GM21447 (cell line): ENCODE data around the gene TBC1D8B.
"Not testable (repeated sequence)": the region's sequence is repeated elsewhere in the genome, so short reads cannot be mapped to it uniquely, and the experiment has no call there.

Experiments used
- ATAC-seq: cut with Tn5 transposase; IDR thresholded peaks from one replicate; pipeline ENCODE4 v1.9.1; 2021; ENCODE audit not compliant: unreplicated experiment

Gene TBC1D8B

DNA sequence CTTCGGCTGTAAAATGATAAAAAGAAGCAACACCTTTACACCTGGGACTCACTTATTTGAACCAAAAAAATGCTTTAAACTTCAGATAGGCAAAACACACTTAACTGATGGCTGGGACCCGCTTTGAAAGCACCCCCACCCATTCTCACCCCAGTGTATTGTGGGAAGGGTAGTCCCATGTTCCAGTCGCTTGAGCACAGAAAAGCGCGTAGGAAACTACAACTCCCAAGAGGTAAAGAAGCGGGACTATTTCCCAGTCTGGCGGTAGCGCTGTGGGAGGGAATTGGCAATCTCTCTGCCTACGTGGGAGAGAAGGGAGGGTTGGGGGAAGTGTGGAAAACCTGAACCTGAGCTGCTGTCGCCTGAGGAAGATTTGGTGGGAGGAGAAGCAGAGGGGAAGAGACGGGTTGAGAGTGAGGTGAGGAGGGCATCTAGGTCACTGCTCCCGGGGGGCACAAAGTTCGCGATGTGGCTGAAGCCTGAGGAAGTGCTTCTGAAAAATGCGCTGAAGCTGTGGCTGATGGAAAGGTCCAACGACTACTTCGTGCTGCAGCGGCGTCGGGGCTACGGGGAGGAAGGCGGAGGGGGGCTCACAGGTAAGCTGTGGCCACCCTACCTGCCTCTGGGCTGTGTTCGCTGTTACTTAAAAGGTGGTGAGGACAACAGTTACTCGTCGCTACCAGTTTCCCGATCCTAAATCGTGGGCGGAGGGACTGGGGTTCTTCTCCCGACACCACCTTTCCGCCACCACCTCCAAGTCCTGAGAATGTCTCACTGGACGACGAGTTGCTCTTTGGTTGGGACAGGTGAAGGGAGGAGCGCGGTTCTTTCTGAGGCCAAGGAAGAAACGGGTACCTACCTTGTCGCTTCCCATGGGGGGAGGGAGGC, at the start of gene TBC1D8B:
Gene TBC1D8B (plus strand): TSS at position 286 of the 888 bp plus-strand sequence. CDS start 181 bp downstream, at position 467.
- ATAC-seq = peak; percentile 98

GRCh38 chrX:106769288-106769687, 33.2 kb upstream of the TBC1D8B start:
- not testable (repeated sequence) for ATAC-seq

DNA sequence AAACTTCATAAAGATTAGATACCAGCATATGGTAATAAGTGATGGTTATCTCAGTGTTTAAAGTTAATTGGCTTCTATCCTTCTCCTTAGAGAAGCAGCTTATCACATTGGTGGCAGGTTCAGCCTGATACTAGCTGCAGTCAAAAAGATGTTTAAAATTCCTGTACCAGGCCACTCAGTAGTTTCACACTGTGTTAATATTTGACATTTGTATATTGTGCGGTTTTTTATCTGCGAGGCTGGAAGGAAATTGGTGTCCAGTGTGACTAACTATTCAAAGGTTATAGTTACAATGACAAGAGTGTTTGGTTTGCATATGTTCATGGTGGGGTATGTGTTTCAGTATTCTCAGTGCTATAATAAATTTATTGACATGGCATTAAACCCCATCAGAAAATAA, 27.5 kb upstream of the TBC1D8B start:
- ATAC-seq = no peak

GRCh38 chrX:106780264-106780663, 22.2 kb upstream of the TBC1D8B start:
- ATAC-seq = no peak

DNA sequence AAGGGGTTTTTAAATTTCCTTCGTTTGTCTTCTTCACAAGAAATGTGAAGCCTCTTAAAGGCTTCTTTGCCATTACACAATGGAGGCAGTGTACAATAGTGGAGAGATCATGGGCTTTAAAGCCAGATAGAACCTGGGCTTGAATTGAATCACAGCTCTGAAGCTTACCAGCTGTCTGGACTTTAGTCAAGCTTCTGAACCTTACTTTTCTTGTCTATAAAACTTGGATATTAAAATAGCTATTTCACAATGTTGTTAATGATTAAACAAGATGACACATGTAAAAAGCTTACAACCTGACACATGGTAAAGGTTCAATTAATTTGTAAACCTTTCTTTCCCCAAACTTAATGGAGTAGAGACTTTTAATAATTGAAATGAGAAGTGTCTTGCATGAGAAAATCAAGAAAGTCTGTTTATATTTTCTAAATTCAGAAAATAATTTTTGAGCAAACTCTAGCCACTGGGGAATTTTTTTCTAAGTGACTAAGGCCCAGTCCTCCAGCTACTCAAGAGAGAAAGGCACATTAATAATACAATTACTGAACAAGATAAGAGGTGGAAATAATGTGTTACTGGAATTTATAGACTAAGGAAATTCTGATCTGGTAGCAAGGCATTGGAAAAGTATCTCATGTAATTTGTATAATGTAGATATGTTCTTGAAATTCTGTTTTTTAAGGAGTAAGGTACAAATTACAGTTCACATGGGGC, 21.7 kb upstream of the TBC1D8B start:
- ATAC-seq = no peak

- ATAC-seq = no peak
Observed at GRCh38 chrX:106783716-106784115, 18.8 kb upstream of the TBC1D8B start.

DNA sequence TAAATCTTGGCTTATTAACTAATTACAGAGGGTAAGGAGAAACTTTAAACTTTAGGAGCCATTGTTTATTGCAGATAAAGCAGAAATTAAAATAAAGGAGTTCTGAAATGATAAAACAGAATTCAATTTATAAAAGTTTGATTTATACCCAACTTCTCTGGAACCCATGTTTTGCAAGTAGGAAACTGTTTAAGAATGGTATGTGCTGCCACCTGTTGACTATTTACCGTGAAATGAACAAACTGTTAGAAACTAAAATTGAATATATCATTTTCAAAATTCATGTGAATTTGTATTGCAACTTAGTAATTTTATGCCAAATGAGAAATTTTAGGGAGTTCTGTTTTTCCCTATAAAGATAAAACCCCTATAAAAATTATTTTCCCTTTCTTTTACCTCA, 11.0 kb upstream of the TBC1D8B start:
- no peak for ATAC-seq

DNA sequence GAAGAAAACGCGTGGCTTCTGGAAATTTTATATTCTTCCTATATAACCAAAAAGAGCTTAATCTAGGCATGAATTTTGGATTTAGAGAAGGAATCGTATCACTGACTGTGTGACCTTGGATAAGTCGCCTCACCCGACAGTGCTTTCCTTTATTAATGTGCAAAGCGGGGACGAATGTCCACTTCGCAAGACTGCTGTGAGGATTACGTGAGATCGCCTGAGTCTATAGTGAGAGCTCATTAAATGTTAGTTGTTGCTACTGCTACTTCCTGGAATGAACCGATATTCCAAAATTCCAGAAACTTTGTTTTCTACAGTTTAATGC, 448 bp upstream of the TBC1D8B start:
- ATAC-seq = peak; percentile 35

DNA sequence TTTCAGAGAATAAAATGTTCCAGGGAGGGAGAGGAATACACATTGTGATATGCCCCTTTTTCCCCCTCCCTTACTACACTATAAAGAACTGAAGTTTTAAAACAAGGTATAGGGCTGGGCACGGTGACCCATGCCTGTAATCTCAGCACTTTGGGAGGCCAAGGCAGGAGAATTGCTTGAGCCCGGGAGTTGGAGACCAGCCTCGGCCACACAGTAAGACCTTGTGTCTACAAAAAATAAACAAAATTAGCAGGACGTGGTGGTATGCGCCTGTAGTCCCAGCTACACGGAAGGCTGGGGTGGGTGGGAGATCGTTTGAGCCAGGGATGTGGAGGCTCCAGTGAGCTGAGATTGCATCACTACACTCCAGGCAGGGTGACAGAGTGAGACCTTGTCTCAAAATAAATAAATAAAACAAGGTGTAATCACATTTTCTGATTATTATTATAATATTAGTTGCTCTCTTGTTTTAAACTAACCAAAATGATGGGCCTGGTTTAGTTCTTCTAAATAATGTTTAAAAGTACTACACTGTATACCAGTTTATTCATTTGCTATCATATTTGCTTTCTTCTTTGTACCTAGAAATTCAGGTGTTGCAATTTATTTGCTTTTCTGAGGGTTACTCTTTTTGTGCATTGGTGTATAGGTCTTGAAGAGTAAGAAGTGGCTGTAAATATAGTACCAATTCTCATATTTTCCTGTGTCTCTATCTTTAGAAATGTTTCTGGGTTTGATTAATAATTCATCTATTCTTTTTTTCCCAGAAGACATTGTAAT, 8.8 kb downstream of the TBC1D8B start:
- no peak for ATAC-seq

DNA sequence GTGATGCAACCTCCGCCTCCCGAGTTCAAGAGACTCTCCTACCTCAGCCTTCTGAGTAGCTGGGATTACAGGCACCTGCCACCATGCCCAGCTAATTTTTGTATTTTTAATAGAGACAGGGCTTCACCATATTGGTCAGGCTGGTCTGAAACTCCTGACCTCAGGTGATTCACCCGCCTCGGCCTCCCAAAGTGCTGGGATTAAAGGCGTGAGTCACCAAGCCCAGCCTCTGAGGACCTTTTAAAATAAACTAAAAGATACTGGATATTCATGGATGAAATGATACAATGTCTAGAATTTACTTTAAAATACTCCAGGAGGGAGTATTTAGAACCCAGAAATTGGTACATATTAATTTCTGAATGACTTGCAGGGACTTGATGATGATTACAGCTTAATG, 10.5 kb downstream of the TBC1D8B start:
- ATAC-seq = not testable (repeated sequence)

DNA sequence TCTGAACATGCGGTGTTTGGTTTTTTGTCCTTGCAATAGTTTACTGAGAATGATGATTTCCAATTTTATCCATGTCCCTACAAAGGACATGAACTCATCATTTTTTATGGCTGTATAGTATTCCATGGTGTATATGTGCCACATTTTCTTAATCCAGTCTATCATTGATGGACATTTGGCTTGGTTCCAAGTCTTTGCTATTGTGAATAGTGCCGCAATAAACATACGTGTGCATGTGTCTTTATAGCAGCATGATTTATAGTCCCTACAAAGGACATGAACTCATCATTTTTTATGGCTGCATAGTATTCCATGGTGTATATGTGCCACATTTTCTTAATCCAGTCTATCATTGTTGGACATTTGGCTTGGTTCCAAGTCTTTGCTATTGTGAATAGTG, 11.6 kb downstream of the TBC1D8B start:
- ATAC-seq = not testable (repeated sequence)

- no peak for ATAC-seq
Observed at GRCh38 chrX:106862972-106863688, 60.7 kb downstream of the TBC1D8B start.

- ATAC-seq = no peak
Observed at GRCh38 chrX:106863697-106864096, 61.2 kb downstream of the TBC1D8B start.

DNA sequence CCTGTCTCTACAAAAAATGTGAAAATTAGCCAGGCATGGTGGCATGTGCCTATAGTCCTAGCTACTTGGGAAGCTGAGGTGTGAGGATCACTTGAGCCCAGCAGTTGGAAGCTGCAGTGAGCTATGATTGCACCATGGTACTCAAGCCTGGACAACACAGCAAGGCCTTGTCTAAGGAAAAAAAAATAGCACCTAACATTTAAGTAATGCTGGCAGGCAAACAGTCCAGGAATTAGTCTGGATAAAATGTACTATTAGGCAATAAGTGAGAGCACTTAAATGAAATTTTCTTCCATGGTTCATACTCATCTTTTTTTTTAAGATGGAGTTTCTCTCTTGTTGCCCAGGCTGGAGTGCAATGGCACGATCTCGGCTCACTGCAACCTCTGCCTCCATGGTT, 70.3 kb downstream of the TBC1D8B start:
- ATAC-seq = not testable (repeated sequence)

- ATAC-seq = no peak
Observed at GRCh38 chrX:106874075-106874474, 71.6 kb downstream of the TBC1D8B start.

- no peak for ATAC-seq
Observed at GRCh38 chrX:106875151-106875550, 72.7 kb downstream of the TBC1D8B start.

DNA sequence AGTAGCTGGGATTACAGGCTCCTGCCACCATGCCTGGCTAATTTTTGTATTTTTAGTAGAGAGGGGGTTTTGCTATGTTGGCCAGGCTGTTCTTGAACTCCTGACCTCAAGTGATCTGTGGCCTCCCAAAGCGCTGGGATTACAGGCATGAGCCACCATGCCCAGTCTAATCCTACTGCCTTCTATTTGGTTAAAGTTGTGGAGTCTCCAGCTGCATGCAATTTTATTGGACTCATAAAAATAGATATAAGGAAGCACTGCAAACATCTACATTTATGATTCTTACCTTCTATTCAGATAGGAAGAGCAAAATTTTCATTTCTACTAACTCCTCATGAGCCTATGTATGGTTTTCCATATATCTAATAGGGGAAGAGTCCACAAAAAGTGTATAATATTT, 87.0 kb downstream of the TBC1D8B start:
- no peak for ATAC-seq

- ATAC-seq = no peak
Observed at GRCh38 chrX:106891762-106892460, 89.4 kb downstream of the TBC1D8B start.

DNA sequence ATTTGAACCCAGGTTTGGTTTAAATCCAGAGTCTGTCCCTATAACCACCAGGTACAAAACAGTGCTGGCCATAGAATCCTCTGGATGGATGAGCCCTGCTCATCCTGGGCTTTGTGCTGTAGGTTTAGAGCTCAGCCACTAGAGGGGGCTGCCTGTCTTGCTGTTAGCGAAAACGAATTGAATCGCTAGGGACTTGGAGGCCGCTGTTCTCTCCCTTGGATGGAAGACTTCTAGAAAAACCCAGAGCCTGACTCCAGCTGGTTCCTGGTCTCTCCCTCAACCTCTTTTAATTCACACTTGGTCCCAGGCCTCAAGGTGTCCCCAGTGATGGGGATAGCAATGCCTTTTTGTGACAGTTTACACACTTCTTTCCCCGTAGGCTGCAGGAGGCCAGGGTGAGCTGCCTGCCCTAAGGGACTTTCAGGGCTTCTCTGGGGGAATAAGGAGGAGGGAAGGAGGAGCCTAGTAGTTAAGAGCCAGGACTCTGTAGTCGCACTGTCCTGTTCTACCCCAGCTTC, 92.0 kb downstream of the TBC1D8B start:
- ATAC-seq = peak; percentile 51

DNA sequence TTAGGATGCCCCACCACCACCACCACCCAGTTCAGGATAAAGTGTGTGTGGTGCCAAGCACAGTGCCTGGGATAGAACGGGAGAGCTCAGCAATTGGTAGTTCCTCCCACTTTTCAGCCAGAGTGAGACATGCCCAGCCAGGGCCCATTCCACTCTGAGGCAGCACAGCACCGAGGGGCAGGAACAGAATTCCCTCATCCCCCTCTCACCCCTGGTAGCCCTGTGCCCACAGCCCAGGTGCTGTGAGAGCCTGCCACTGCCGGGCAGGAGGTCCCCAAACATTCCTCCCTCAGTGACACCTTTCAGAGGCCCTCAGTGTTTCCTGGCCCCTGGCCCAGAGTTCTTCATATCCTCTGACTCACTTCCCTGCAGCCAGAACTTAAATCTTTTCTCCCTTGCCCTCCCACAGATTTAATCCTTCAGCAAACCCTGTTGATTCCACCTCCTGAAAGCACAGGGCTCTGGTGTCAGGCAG, 92.5 kb downstream of the TBC1D8B start:
- ATAC-seq = no peak
